Transverse colon (tissue), 4 donors: ENCODE results near the gene PGK1. TPM values are rescaled to one million over a fixed set of nuclear protein-coding genes. Genes with fewer than 3 reads are reported as not detected.
"Not testable (repeated sequence)": the region's sequence is repeated elsewhere in the genome, so short reads cannot be mapped to it uniquely, and the experiment has no call there.

Source experiments
- DNase-seq: peaks from one replicate; pipeline ENCODE4 v3.0.0-alpha.2; 2019
- H3K27ac ChIP-seq, 4 donors: fragments of 200-600 bp; sonication (generic); 2 replicates each; pipeline ENCODE4 v1.5.1; 2016 to 2018; ENCODE audit warnings: inconsistent platforms in 4 of 4
- H3K27me3 ChIP-seq: fragments of 200-600 bp; sonication (generic); 2 replicates; pipeline ENCODE4 v1.5.1; 2017; ENCODE audit warnings: inconsistent platforms
- H3K36me3 ChIP-seq, 4 donors: fragments of 200-600 bp; sonication (generic); 2 replicates each; pipeline ENCODE4 v1.5.1; 2017 to 2019; ENCODE audit warnings: inconsistent platforms in 4 of 4
- H3K4me1 ChIP-seq, 4 donors: fragments of 200-600 bp; sonication (generic); 2 replicates each; pipeline ENCODE4 v1.5.1; 2017 to 2020; ENCODE audit warnings: inconsistent platforms in 4 of 4
- H3K4me3 ChIP-seq, 4 donors: fragments of 200-600 bp; sonication (generic); 1 replicate in 1 of 4; 2 replicates in 3 of 4; pipeline versions ENCODE4 v1.5.1 to v1.6.1; 2017 to 2019; ENCODE audit warnings: inconsistent platforms in 4 of 4
- H3K9me3 ChIP-seq, 2 donors: fragments of 200-600 bp; sonication (generic); 2 replicates each; pipeline ENCODE4 v1.5.1; 2017 to 2019; ENCODE audit warnings: inconsistent platforms in 2 of 2
- EP300 ChIP-seq: sonication (generic); formaldehyde crosslinking; IDR thresholded peaks from one replicate; pipeline ENCODE4 v1.6.1; 2017; ENCODE audit warnings: antibody characterized with exemption, low read depth
- POLR2A ChIP-seq: fragments of 450-650 bp; IDR thresholded peaks from one replicate; pipeline ENCODE4 v1.6.1; 2016; ENCODE audit warnings: antibody characterized with exemption, mild to moderate bottlenecking, moderate library complexity
- POLR2AphosphoS5 ChIP-seq, 3 donors: sonication (generic); formaldehyde crosslinking; IDR thresholded peaks; one replicate each; pipeline ENCODE4 v1.6.1; 2016; ENCODE audit warnings: antibody characterized with exemption in 3 of 3
- WGBS, 2 donors: methylation state at CpG; one replicate each; pipeline ENCODE4 v1.1.5; 2018; ENCODE audit warnings: low coverage in 1 of 2; 5-methylcytosine and 5-hydroxymethylcytosine counted together
- in situ Hi-C, 4 donors: fragments of 200-750 bp; cut with MboI; loops; one replicate each; pipeline versions ENCODE4 v1.15.0 to v1.15.1; 2017; ENCODE audit warnings: low sequenced_read_pairs in 3 of 4, low pct_ligation_motif_present in 1 of 4, low pct_unique_long_range_greater_than_20kb in 1 of 4
- intact Hi-C: fragments of 100-400 bp; cut with DNase I; formaldehyde crosslinking; loops from one replicate; pipeline ENCODE4 v1.15.1; 2023; ENCODE audit warnings: low total_unique reads
- total RNA-seq, 4 donors: library from RNA; depleted of rRNA; stranded (reverse); fragments of >200 nt; gene quantifications; one replicate each; pipeline ENCODE4 v1.1.0, GENCODE V29; 2016
- TF ChIP-seq, protein P1 (sequence below), 5 experiments: fragments of 200-600 bp in 3 of 5; fragments of 450-650 bp in 2 of 5; sonication (generic) in 3 of 5; IDR thresholded peaks; 1 replicate in 2 of 5; 2 replicates in 3 of 5; pipeline ENCODE4 v1.5.1; 2016 to 2017; ENCODE audit warnings: antibody characterized with exemption in 5 of 5, inconsistent platforms in 3 of 5, mild to moderate bottlenecking in 2 of 5, moderate library complexity in 1 of 5

Gene PGK1
- total RNA-seq, result 100 to 1,000 TPM in 3 of 4 donors, 10 to 100 TPM in 1; 35.6 to 207 (median 181) TPM

DNA sequence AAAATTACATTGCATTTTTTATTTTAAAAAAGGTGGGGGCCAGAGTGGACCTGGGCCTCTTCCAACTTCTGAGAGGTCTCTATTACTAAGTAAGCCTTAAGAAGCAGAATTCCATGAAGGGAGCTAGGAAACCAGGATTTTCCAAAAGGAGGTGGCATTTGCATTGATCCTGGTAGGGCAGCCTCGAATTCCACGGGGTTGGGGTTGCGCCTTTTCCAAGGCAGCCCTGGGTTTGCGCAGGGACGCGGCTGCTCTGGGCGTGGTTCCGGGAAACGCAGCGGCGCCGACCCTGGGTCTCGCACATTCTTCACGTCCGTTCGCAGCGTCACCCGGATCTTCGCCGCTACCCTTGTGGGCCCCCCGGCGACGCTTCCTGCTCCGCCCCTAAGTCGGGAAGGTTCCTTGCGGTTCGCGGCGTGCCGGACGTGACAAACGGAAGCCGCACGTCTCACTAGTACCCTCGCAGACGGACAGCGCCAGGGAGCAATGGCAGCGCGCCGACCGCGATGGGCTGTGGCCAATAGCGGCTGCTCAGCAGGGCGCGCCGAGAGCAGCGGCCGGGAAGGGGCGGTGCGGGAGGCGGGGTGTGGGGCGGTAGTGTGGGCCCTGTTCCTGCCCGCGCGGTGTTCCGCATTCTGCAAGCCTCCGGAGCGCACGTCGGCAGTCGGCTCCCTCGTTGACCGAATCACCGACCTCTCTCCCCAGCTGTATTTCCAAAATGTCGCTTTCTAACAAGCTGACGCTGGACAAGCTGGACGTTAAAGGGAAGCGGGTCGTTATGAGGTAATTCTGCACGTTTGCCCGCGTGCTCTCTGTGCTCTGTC, at the start of gene PGK1:
Gene PGK1 (plus strand): TSS at position 626 of the 824 bp plus-strand sequence. CDS start 93 bp downstream, at position 719.
- in situ Hi-C loops, result loop anchor here in 1 of 4 donors (25.0 kb wide), 1 partner anchor 192 kb away; the partner anchor contains the start of gene ATP7A
- H3K27ac ChIP-seq, result peak within 1 kb of the TSS; percentile 92 to 99 (median 98)
- no peaks in the 10 kb centered on the region for H3K36me3 ChIP-seq
- peak within 1 kb of the TSS; percentile 60 to 91 (median 81) for H3K4me3 ChIP-seq
- no peaks in the 10 kb centered on the region for H3K27me3 ChIP-seq
- peak; percentile 96 for DNase-seq
- H3K9me3 ChIP-seq, result no peaks in the 10 kb centered on the region
- TF ChIP-seq, protein P1, sequence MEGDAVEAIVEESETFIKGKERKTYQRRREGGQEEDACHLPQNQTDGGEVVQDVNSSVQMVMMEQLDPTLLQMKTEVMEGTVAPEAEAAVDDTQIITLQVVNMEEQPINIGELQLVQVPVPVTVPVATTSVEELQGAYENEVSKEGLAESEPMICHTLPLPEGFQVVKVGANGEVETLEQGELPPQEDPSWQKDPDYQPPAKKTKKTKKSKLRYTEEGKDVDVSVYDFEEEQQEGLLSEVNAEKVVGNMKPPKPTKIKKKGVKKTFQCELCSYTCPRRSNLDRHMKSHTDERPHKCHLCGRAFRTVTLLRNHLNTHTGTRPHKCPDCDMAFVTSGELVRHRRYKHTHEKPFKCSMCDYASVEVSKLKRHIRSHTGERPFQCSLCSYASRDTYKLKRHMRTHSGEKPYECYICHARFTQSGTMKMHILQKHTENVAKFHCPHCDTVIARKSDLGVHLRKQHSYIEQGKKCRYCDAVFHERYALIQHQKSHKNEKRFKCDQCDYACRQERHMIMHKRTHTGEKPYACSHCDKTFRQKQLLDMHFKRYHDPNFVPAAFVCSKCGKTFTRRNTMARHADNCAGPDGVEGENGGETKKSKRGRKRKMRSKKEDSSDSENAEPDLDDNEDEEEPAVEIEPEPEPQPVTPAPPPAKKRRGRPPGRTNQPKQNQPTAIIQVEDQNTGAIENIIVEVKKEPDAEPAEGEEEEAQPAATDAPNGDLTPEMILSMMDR (IDR thresholded peaks at IDR 0.05), result no peak
- TF ChIP-seq POLR2A, result peak; percentile 98
- TF ChIP-seq POLR2AphosphoS5 (IDR thresholded peaks at IDR 0.05), result peak; percentile 96 to 99 (median 98)
- TF ChIP-seq EP300, result peak; percentile 85
- 49% methylated on average over 67 of the region's 72 CpGs; no CpG with 5 or more reads in 1 of the 2 donors for WGBS, 2 donors
- intact Hi-C loops, result no loop called here
- peaks cover 0 to 37% (median 9%) of the 10 kb centered on the region in 4 donors for H3K4me1 ChIP-seq

DNA sequence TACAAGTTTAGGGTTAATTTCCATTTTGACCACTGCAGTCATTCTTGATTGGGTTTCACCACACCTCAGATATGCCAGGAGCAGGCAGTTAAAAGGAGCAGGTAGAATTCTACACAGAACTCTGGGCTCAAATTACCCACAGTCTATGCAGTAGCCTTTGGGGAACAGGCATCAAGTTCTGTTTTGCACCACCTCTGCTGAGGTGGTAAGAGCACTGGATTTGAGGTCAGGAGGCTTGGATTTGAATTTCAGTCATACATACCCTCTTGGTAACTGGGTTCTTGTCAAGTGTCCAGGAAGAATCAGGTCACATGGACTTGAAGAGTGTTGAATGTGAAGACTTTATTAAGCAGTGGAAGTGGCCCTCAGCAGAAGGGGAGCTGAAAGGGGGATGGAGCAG, 40.4 kb upstream of the PGK1 start:
- no peaks in the 10 kb centered on the region for H3K9me3 ChIP-seq
- intact Hi-C loops, result no loop called here
- H3K4me1 ChIP-seq, result no peaks in the 10 kb centered on the region
- no peaks in the 10 kb centered on the region for H3K27me3 ChIP-seq
- in situ Hi-C loops, result no loop called here
- no peak for DNase-seq
- no peak overlapping the region for H3K27ac ChIP-seq
- H3K36me3 ChIP-seq, result no peaks in the 10 kb centered on the region
- TF ChIP-seq POLR2A, result no peak
- no peak overlapping the region for H3K4me3 ChIP-seq

DNA sequence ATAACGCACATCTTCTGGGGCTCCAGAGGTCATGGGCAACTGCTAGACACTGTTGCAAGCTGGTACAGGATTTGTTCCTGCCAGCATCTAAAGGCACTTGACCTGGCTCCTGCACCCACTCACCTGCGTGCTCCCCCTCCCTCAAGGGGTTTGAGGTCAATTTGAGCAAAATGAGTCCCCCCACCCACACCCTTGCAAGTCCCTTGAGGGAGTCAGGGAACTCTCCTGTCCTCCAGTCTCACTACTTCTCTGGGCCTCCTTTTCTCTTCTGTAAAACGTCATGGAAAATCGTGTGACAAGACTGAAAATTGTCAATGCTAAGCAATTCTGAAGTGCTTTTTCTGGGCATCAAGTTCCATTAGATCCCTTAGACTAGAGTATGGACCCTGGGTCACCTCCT, 39.9 kb upstream of the PGK1 start:
- in situ Hi-C loops, result no loop called here

DNA sequence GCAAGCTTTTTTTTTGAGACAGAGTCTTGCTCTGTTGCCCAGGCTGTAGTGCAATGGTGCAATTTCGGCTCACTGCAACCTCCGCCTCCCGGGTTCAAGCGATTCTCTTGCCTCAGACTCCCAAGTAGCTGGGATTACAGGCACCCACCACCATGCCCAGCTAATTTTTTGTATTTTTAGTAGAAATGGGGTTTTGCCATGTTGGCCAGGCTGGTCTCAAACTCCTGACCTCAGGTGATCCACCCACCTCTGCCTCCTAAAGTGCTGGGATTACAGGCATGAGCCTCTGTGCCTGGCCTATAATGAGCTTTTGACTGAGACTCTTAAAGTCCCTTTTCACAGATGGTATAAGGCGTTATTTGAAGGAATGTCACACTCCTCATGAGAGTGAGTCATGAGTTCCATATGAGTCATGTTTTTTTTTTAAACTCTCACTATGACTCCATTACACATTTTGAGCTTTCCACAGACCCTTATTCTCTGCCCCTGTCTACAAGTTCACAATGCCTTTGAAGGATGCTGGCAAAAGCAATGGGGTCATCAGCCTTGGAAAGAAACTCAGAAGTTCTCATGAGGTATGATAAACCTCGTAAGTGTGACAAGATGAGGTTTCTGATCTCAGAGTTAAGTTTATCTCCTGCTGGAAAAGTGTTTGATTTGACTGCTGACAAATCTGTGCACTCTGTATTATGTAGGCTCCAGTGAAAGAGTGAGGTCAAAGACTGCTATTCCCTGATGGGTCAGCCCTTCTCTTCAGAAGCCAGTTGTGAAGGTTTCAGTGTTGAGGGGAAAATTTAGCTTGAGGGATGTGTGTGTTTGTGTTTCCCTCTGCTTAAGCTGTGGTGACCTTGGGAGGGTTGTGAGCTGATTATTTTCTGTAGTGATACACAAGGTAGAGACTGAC, 39.1 kb upstream of the PGK1 start:
- in situ Hi-C loops, H3K36me3 ChIP-seq, H3K27me3 ChIP-seq, H3K9me3 ChIP-seq, DNase-seq, H3K4me3 ChIP-seq, H3K27ac ChIP-seq, H3K4me1 ChIP-seq, intact Hi-C loops: not testable (repeated sequence)
- 40 to 73% methylated on average over 1 to 6 of the region's 6 CpGs for WGBS, 2 donors

More for the DNA sequence above, 39.9 kb upstream of the PGK1 start:
- Histone ChIP-seq H3K9me3 (no peaks in the 10 kb centered on the region), H3K27me3 (no peaks in the 10 kb centered on the region), H3K4me3 (no peak overlapping the region), H3K4me1 (no peaks in the 10 kb centered on the region), H3K27ac (no peak overlapping the region), H3K36me3 (no peaks in the 10 kb centered on the region)
- no peak for DNase-seq
- TF ChIP-seq EP300 (no peak), POLR2AphosphoS5 (IDR thresholded peaks at IDR 0.05) (no peak), POLR2A (no peak)
- TF ChIP-seq, protein P1 (IDR thresholded peaks at IDR 0.05), result no peak
- intact Hi-C loops, result no loop called here
- 52 to 82% methylated on average over 3 to 4 of the region's 4 CpGs for WGBS, 2 donors

DNA sequence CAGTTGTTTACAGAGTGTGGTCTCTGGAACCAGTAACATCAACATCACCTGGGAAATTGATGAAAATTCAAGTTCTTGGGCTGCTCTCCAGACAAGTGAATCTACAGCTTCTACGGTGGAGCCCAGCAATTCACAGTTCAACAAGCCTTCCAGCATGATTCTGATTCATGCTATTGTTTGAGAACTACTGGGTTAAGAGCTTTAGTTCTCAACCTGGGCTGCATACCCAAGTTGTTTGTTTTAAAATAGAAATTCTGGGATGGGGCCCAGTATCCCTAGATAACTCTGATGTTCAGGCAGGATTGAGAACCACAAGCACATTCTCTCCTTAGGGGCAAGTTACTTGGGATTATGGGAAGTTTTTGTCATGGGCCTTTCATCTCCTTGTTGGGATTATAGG, 37.9 kb upstream of the PGK1 start:
- H3K4me3 ChIP-seq, result no peak overlapping the region
- DNase-seq, result no peak
- in situ Hi-C loops, result no loop called here
- WGBS, 2 donors, result 79% methylated on average over 1 of the region's 1 CpG; no CpG with 5 or more reads in 1 of the 2 donors
- no peaks in the 10 kb centered on the region for H3K4me1 ChIP-seq
- TF ChIP-seq POLR2A (no peak), EP300 (no peak), POLR2AphosphoS5 (IDR thresholded peaks at IDR 0.05) (no peak)
- TF ChIP-seq, protein P1 (IDR thresholded peaks at IDR 0.05), result no peak
- no peaks in the 10 kb centered on the region for H3K36me3 ChIP-seq
- no peaks in the 10 kb centered on the region for H3K9me3 ChIP-seq
- intact Hi-C loops, result no loop called here
- no peak overlapping the region for H3K27ac ChIP-seq
- no peaks in the 10 kb centered on the region for H3K27me3 ChIP-seq
